ENCODE measurements around the gene LRFN4. TPM values are rescaled to one million over a fixed set of nuclear protein-coding genes. Genes with fewer than 3 reads are reported as not detected.

Gene LRFN4
- total and polyA plus RNA-seq, 2 of the 13 experiments (the other 11 are each of a cell fraction or from before 2014, with no cell fraction given) = 1.3 to 6.8 TPM

- TF ChIP-seq MYC (CRISPR knock-in tag; IDR thresholded peaks at IDR 0.05; ENCODE audit: borderline replicate concordance) (peak; percentile 37; the same call in 1 of the 2 replicates), BCL6 (CRISPR knock-in tag; IDR thresholded peaks at IDR 0.05) (0 out of 2 replicates have a peak, but pooled peaks have one; percentile 15), SP1 (IDR thresholded peaks at IDR 0.05) (no peak), SP1 (CRISPR knock-in tag; IDR thresholded peaks at IDR 0.05) (peak; percentile 84), NKX3-1 (CRISPR knock-in tag; IDR thresholded peaks at IDR 0.05) (no peak), XRCC5 (optimal IDR thresholded peaks at IDR 0.05; ENCODE audit: low read length) (peak; percentile 86), ZNF3 (CRISPR knock-in tag; IDR thresholded peaks at IDR 0.05) (no peak), ZBTB38 (CRISPR knock-in tag; IDR thresholded peaks at IDR 0.05) (peak; percentile 82), ZBTB34 (CRISPR knock-in tag; IDR thresholded peaks at IDR 0.05) (no peak), KDM5B (CRISPR knock-in tag; IDR thresholded peaks at IDR 0.05; ENCODE audit: borderline replicate concordance) (0 out of 2 replicates have a peak, but pooled peaks have one; percentile 28)
- TF ChIP-seq, protein P1, sequence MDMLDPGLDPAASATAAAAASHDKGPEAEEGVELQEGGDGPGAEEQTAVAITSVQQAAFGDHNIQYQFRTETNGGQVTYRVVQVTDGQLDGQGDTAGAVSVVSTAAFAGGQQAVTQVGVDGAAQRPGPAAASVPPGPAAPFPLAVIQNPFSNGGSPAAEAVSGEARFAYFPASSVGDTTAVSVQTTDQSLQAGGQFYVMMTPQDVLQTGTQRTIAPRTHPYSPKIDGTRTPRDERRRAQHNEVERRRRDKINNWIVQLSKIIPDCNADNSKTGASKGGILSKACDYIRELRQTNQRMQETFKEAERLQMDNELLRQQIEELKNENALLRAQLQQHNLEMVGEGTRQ (IDR thresholded peaks at IDR 0.05; ENCODE audit: low read depth, low read length) = peak; percentile 34; the same call in 1 of the 2 replicates
- TF ChIP-seq, protein P1 (CRISPR knock-in tag; IDR thresholded peaks at IDR 0.05; ENCODE audit: borderline replicate concordance) = no peak
- TF ChIP-seq, protein P2, sequence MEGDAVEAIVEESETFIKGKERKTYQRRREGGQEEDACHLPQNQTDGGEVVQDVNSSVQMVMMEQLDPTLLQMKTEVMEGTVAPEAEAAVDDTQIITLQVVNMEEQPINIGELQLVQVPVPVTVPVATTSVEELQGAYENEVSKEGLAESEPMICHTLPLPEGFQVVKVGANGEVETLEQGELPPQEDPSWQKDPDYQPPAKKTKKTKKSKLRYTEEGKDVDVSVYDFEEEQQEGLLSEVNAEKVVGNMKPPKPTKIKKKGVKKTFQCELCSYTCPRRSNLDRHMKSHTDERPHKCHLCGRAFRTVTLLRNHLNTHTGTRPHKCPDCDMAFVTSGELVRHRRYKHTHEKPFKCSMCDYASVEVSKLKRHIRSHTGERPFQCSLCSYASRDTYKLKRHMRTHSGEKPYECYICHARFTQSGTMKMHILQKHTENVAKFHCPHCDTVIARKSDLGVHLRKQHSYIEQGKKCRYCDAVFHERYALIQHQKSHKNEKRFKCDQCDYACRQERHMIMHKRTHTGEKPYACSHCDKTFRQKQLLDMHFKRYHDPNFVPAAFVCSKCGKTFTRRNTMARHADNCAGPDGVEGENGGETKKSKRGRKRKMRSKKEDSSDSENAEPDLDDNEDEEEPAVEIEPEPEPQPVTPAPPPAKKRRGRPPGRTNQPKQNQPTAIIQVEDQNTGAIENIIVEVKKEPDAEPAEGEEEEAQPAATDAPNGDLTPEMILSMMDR (CRISPR knock-in tag; IDR thresholded peaks at IDR 0.05) = peak; percentile 77
- TF ChIP-seq, protein P3, sequence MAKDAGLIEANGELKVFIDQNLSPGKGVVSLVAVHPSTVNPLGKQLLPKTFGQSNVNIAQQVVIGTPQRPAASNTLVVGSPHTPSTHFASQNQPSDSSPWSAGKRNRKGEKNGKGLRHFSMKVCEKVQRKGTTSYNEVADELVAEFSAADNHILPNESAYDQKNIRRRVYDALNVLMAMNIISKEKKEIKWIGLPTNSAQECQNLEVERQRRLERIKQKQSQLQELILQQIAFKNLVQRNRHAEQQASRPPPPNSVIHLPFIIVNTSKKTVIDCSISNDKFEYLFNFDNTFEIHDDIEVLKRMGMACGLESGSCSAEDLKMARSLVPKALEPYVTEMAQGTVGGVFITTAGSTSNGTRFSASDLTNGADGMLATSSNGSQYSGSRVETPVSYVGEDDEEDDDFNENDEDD (CRISPR knock-in tag; IDR thresholded peaks at IDR 0.05; ENCODE audit: borderline replicate concordance) = 0 out of 2 replicates have a peak, but pooled peaks have one; percentile 14
- TF ChIP-seq, protein P4, sequence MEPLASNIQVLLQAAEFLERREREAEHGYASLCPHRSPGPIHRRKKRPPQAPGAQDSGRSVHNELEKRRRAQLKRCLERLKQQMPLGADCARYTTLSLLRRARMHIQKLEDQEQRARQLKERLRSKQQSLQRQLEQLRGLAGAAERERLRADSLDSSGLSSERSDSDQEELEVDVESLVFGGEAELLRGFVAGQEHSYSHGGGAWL (CRISPR knock-in tag; IDR thresholded peaks at IDR 0.05) = no peak
These were observed 12.1 kb downstream of the LRFN4 start (continued) for GRCh38 chr11:66868726-66869566.
